WERI-Rb-1 (cell line): ENCODE results near the gene JOSD1.

Experiments
- DNase-seq: peaks from one replicate; pipeline ENCODE4 v3.0.0-alpha.2; 2020
- H3K27ac ChIP-seq: fragments of 250-450 bp; sonication (Bioruptor Pico); 2 replicates; pipeline ENCODE4 v1.5.1; 2020; ENCODE audit warnings: mild to moderate bottlenecking, moderate library complexity
- H3K27me3 ChIP-seq: fragments of 250-450 bp; sonication (Bioruptor Pico); 2 replicates; pipeline ENCODE4 v1.5.1; 2021; ENCODE audit warnings: mild to moderate bottlenecking, low read depth, moderate library complexity; ENCODE audit not compliant: insufficient read depth, severe bottlenecking
- H3K36me3 ChIP-seq: fragments of 250-450 bp; sonication (Bioruptor Pico); 2 replicates; pipeline ENCODE4 v1.5.1; 2020; ENCODE audit warnings: mild to moderate bottlenecking, moderate library complexity
- H3K4me3 ChIP-seq: 2 replicates; pipeline ENCODE4 v1.5.1; 2011; ENCODE audit warnings: low read depth, mild to moderate bottlenecking, control low read depth, low read length
- H3K9me3 ChIP-seq: fragments of 250-450 bp; sonication (Bioruptor Pico); 2 replicates; pipeline ENCODE4 v1.5.1; 2021; ENCODE audit warnings: mild to moderate bottlenecking, moderate library complexity; ENCODE audit not compliant: severe bottlenecking
- TF ChIP-seq, protein P1 (sequence below): IDR thresholded peaks from 2 replicates; pipeline ENCODE4 v1.5.1; 2011; ENCODE audit warnings: low read depth, mild to moderate bottlenecking, control low read depth, inconsistent platforms, low read length

JOSD1 gene

DNA sequence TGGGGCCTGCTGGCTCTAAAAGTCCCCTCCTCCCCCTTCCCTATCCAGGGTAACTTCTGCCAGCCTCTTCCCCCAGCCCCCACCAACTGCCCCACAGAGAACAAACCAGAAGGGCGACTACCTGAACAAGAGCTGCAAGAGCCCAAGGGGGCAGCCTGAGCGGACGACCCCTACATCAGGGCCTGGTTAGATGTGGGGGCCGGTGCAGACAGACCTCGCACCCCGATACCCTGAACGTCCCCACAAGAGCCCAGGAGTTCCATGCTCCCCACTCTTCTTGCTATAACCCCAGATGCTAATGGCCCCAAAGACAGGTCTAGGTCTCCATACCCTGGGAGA is 34.4 kb upstream of the JOSD1 start:
- Histone ChIP-seq H3K27ac (peak overlapping the region; percentile 35), H3K4me3 (no peak overlapping the region), H3K36me3 (peaks cover 98% of the 10 kb centered on the region), H3K27me3 (no peaks in the 10 kb centered on the region), H3K9me3 (no peaks in the 10 kb centered on the region)
- TF ChIP-seq, protein P1, sequence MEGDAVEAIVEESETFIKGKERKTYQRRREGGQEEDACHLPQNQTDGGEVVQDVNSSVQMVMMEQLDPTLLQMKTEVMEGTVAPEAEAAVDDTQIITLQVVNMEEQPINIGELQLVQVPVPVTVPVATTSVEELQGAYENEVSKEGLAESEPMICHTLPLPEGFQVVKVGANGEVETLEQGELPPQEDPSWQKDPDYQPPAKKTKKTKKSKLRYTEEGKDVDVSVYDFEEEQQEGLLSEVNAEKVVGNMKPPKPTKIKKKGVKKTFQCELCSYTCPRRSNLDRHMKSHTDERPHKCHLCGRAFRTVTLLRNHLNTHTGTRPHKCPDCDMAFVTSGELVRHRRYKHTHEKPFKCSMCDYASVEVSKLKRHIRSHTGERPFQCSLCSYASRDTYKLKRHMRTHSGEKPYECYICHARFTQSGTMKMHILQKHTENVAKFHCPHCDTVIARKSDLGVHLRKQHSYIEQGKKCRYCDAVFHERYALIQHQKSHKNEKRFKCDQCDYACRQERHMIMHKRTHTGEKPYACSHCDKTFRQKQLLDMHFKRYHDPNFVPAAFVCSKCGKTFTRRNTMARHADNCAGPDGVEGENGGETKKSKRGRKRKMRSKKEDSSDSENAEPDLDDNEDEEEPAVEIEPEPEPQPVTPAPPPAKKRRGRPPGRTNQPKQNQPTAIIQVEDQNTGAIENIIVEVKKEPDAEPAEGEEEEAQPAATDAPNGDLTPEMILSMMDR = no peak
- no peak for DNase-seq

- no peak overlapping the region for H3K4me3 ChIP-seq
- H3K9me3 ChIP-seq = no peaks in the 10 kb centered on the region
- peaks cover 98% of the 10 kb centered on the region for H3K36me3 ChIP-seq
- H3K27me3 ChIP-seq = no peaks in the 10 kb centered on the region
- H3K27ac ChIP-seq = no peak overlapping the region
- no peak for DNase-seq
- TF ChIP-seq, protein P1 = no peak
Observed at GRCh38 chr22:38734421-38735100, 33.8 kb upstream of the JOSD1 start.

- no peak for DNase-seq
Observed at GRCh38 chr22:38733724-38734381, 33.1 kb upstream of the JOSD1 start.

DNA sequence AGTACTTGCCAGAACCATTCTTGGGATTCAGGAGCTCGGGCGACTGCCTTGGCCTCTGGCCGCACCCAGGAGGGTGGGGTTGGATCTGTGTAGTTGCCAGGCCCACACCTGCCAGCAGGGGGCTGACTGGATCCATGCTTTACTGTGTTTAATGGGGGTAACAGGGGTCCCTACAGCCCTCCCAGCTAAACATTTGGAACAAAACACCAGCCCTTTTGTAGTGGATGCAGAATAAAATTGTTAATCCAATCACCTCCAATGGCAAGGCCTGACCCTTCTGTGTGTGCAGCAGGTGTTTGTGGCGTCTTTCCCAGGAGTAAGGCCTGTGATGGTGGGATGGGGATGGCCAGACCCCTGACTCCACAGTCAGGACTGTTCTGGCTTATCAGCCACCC is 32.6 kb upstream of the JOSD1 start:
- H3K36me3 ChIP-seq = peaks cover 98% of the 10 kb centered on the region

More at GRCh38 chr22:38733724-38734381, 33.1 kb upstream of the JOSD1 start:
- Histone ChIP-seq H3K36me3 (peaks cover 98% of the 10 kb centered on the region), H3K27ac (peak overlapping the region; percentile 51), H3K4me3 (no peak overlapping the region), H3K27me3 (no peaks in the 10 kb centered on the region), H3K9me3 (no peaks in the 10 kb centered on the region)
- TF ChIP-seq, protein P1 = no peak

GRCh38 chr22:38732251-38732815 is 31.6 kb upstream of the JOSD1 start:
- no peak for DNase-seq
- H3K27ac ChIP-seq = peak overlapping the region; percentile 29; the same call in 1 of the 2 replicates
- no peaks in the 10 kb centered on the region for H3K9me3 ChIP-seq
- TF ChIP-seq, protein P1 = no peak
- peaks cover 98% of the 10 kb centered on the region for H3K36me3 ChIP-seq
- no peaks in the 10 kb centered on the region for H3K27me3 ChIP-seq
- H3K4me3 ChIP-seq = no peak overlapping the region

More for the DNA sequence above, 32.6 kb upstream of the JOSD1 start:
- H3K27me3 ChIP-seq = no peaks in the 10 kb centered on the region
- TF ChIP-seq, protein P1 = peak; percentile 86
- DNase-seq = peak; percentile 63
- no peak overlapping the region for H3K4me3 ChIP-seq
- peak overlapping the region; percentile 51; the same call in 1 of the 2 replicates for H3K27ac ChIP-seq
- H3K9me3 ChIP-seq = no peaks in the 10 kb centered on the region
